GM21381 (cell line): ENCODE results near the gene MIPEP.
"Not testable (repeated sequence)": the region's sequence is repeated elsewhere in the genome, so short reads cannot be mapped to it uniquely, and the experiment has no call there.

Experiments used
- ATAC-seq: cut with Tn5 transposase; IDR thresholded peaks from one replicate; pipeline ENCODE4 v1.9.1; 2021; ENCODE audit warnings: mild to moderate bottlenecking, moderate library complexity; ENCODE audit not compliant: unreplicated experiment

The MIPEP gene

DNA sequence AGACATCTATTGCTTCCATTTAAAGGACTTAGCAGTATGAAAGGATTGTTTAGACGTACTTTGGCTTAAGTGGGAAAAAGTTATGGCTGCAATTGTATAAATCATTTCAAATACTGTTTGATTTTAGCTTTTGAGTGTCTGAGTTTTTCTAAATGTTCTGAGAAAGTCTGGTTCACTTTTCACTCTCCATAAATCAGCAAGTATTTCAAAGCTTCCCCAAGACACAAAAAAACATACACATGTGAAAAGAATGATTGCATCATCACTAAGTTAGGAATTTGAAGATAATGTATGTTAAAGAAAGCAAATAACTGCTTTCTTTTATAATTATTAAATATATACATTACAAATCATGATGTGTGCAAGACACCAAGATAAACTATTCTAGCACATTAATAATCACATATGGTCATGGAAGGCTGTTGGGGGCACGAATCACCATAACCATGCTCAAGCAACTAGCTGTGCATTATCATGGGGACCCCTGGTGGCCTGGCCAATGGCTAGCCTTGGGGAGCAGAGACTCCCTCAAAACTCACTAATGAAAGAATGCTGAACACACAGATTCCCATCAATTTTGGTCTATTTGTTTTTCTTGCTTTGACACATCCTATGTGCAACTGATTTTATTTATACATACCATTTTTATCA lies 111.1 kb downstream of the MIPEP start:
- no peak for ATAC-seq

DNA sequence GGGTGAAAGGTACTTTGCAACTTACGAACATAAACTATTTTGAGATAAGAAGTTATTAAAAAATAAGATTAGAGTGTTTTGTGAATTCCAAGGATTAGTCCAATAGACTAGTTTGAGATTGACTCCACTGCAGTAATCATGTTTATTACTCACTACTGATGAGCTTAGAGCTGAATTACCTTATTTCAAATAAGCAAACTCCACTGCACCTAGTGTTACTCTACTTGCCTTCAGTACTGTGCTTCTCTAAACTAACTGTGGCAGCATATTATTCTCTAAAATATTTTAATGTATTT lies 111.7 kb downstream of the MIPEP start:
- peak; percentile 31 for ATAC-seq

DNA sequence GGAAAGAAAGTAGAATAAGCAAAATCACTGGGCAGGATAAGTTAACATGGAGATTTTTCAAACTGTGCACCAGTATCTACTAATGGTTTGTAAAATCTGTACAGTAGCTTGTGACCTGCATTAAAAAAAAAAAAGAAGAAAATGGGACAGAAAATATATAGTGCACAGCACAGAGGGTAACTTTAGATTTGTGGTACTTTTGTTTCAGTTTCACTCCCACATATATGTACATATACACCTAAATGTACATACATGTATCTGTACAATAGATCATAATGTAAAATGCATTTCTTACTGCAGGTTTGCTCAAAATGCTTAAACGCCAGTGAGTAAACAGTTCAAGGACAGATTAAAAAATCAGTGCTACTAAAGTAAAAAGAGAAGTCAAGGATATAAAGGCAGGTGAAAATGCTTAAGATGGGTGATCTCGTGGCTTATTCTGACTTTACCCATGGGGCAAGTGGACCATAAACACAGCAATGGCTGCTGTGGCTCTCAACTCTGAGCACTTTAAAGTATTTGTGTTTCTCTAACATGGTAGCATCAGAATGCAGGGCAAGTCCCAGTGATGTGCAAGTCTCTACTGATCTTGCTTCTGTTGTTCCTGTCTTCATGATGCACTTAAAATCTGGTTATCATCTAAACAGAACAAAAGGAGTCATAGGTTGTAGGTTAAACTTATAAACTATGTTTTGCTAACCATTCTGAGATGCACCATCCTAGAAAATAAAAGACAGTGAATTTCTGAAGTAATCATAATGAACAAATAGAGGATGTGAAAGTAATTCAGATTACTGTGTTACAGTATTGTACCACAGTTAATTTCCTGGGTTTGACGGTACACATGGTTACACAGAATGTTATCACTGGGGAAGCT lies 112.3 kb downstream of the MIPEP start:
- peak; percentile 95 for ATAC-seq

DNA sequence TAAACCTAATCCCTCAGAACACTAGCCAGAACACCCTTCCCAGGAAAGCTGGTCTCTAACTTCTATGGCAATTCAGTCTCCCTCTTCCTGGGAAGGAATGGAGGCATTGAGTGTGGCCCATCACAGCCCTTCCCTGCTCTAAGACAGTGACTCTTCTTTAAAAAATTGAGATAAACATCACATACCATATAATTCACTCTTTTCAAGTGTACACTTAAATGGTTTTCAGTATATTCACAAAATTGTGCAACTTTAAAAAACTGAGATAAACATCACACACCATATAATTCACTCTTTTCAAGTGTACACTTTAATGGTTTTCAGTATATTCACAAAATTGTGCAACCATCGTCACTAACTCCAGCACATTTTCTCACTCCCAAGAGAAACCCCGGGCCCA lies 116.5 kb downstream of the MIPEP start:
- no peak for ATAC-seq

DNA sequence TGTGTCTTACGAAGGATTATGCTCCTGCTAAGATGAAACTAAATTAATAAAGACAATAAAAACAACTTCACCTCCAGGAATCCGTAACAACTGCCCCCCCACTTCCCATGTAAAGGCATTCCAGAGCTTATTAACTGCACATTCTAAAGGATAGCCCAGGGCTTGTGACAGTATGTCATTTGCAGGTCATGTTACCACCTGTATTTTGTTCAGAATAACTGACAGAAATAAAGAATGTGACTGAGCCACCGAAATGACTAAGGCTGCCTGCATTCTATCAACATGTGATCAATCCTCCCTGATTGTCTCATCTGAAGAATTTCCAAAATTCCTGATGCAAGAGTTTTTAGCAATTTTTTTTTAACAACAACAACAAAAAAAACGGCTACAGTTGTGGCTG lies 117.2 kb downstream of the MIPEP start:
- no peak for ATAC-seq

DNA sequence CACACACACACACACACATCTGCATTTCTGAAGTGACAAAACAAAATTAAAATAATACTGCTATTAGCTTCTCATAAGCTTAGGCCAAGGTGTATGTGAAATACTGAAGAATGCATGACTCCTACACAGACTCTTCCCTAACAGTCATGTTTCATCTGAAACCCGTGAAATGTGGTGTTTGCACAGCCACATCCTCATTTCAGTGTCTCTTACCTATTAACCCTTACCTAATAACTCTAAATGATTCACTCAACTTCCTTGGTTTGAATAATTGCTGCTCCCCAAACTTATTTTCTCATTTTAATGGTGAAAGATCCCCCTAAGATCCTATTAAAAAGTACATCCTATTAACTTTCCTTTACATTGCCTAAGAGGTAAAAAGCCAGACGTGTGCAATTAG lies 117.6 kb downstream of the MIPEP start:
- ATAC-seq = peak; percentile 93

DNA sequence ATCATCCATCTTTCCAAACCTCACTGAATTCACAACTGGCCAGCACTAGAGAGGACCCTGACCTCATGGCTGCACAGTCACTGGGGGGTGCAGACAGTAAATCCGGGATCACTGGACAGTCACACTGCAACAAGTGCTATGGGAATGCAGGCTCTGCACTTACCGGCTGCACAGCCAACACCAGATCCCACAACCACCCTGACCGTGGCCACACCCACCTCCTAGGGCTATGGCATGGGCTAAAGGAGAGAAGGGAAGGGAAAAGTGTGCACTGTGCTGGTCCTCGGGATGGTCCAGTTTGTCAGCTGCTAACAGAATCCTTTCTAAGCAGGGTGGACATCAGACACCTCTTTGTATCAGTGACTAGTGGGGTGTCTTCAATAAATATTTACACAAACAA lies 118.2 kb downstream of the MIPEP start:
- ATAC-seq = no peak

DNA sequence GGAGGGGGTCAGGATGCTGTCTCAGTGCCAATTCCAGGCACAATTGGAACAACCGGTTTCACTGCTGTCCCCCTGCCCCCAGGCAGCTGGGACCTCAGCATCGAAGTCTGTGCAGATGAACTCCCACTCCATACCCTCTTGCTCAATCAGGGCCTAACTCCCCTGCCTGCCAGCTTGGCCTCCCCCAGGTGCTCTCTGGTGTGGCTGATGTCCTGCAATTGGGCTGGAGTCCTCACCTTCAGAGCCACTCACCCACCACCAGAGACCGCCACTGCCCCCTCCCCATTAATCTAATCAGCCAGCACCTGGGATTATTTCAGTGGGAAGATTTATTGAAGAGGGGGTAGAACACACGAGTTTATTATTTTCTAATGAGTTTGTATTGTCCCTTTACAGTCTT lies 118.8 kb downstream of the MIPEP start:
- no peak for ATAC-seq

DNA sequence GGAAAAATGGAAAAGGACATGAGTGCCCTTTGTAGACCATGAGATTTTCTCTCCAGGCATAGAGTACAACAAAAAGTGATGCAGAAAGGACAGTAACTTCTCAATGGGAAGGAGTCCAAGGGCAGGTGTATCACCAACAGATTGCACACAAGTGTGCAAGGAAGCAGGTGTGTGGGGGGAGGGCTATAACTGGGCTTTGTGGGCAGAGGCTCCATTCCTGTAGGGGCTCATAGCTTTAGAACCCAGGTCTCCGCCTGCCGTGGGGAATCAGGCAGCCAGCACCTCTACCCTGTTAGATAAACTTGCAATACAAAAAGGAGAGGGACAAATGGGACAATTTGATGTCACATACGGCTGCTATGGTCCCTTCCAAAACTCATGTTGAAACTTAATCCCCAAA lies 119.8 kb downstream of the MIPEP start:
- ATAC-seq = no peak

DNA sequence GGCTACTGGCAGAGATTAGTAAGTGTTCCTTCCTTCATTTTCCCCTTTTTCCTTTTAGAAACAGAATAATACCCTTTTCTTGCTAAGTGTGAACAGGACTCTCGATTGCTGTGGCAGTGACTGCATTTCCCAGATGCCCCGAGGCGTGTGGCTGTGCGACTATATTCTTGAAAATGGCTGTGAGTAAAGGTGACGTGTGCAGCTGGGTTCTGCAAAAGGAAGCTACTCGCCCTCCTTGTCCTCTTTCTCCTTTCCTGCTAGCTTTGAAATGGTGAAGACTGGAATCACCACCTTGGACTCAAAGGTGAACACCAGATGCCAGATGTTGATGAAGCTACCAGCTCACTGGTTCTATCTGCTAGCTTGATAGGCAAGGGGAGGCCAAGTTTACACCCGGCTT lies 121.4 kb downstream of the MIPEP start:
- no peak for ATAC-seq

DNA sequence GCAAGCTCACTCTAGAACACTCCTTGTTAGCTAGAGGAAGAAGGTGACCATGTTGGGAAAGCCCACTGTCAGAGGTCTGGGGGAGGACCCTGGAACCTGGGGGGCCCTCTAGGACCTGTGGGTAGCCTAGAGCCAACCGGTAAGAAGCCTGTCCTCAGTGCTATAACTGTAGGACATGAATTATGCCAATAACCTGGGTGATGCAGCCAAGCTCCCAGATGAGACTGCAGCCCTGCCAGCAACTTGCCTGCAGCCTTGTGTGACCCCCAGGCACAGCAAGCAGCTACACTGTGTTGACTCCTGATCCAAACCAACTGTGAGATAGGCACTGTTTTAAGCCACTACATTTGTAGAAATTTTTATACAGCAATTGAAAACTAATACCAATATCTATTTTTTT lies 122.3 kb downstream of the MIPEP start:
- no peak for ATAC-seq

DNA sequence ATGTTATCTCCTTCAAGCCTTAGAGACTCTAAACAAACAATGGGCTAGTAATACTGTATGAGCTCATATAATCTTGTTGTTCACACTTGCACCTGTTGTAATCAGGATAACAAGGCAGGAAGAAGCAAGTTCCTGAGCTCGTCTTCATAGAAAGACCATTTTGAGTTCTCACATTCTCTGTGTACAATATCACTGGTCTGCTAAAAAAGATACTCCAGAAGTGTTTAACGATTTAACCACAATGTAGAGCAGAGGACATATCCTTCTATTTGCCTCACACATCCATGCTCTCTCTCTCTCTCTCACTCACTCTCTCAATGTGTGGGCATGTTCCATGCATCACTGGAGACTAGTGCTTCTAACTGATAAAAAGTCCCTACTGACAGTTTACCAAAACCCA lies 122.9 kb downstream of the MIPEP start:
- no peak for ATAC-seq

DNA sequence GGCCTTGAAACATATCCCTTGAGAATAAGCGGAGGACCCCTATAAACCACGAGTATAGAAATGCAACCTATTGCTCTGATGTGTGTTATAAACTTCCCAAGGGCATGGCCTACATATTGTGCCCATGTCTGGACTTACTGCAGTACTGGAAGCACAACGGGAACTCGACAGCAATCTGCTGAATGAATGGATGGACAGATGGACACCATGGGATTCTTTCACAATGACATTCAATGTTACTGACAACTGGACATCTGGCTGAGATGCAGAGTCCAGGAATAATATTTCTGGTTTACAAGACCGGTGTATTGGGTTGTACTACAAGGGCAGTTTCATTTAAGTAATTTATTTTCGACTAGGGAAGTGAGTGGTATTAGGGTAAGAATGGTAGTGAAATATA lies 123.7 kb downstream of the MIPEP start:
- no peak for ATAC-seq

DNA sequence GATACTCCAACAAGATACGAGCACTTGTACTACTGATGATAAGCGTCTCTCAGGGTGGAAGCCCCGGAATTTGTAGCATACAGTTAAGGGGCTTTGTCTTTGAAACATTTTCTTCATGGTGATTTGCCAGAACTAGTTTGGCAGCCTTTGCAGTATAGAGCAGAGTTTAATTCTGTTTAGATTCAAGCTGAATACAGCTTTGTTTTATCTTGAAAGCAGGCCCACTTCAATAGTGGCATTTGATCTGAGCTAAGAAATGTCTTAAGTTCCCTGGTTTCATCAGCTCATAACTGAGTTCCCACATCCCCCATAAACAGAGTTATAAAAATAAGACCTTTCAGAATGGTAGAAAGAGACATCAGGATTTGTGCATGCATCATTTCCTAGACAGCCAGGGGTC lies 125.9 kb downstream of the MIPEP start:
- no peak for ATAC-seq

DNA sequence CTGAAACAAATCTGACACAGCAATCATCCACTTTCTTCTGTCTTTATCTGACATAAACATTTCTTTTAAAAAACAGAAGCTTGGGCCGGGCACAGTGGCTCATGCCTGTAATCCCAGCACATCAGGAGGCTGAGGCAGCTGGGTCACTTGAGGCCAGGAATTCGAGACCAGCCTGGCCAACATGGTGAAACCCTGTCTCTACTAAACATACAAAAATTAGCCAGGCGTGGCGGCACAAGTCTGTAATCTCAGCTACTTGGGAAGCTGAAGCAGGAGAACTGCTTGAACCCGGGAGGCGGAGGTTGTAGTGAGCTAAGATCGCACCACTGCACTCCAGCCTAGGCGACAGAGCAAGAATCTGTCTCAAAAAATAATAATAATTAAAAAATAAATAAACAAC lies 127.4 kb downstream of the MIPEP start:
- not testable (repeated sequence) for ATAC-seq

DNA sequence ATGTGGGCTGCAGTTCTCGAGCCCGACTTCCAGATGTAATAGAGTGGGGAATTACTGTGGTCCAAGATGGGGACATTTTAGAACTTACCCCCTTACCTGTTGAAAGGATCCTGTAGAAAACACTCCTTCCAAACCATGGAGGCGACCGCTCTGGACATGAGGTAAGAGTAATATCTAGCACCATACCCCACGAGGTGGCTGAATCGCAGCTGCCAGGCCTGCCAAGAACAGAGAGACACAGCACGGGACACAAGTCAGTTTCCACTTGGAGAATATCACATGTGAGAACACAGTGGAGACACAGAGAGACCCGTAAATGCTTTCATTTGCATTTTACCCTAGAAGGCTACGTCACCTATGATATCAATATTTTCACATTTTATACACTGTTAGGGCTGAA lies 129.2 kb downstream of the MIPEP start:
- no peak for ATAC-seq

DNA sequence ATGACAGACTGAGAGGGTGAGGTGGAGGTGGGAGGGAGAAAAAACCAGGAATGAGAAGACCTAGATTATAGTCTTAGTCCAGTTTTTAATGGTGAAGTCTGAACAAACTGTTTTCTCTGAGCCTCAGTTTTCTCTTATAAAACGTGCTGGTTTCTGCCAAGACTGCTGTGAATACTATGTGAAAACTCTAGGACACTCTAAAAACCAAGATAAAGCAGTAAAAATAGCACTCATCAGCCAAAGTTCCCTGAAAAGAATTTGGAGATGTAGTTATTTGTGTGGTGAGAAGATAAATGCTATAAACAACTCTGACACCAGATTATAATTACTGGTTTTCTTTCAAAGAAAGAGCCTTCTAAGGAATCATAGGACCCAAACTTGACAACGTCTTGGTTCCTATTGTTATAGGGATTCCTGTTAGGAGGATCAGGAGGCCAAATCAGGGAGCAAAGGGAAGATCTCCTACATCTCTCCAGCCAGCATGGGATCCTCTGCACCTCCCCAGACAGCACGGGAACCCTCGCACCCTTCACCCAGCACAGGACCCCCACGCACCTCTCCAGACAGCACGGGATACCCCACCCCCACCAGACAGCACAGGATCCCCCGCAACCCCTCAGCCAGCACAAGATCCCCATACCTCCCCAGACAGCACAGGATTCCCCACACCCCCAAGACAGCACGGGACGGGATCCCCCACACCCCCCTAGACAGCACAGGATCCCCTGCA lies 130.2 kb downstream of the MIPEP start:
- ATAC-seq = no peak

DNA sequence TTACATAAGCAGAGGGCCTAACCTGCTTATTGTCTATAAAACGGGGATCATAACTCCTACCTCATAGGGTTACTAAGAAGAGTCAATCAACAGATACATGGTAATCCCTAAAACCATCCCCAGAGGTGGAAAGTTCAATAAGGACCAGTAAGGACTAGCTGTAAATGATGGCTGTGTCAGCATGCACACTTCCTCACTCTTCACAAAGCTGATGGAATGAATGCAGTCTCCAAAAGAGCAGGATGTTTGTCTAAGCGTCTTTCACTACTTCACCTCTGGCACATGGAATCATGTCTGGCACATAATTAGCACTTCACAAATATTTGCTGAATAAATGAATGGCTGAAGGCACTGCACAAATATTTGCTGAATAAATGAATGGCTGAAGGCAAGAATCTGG lies 134.2 kb downstream of the MIPEP start:
- ATAC-seq = no peak

DNA sequence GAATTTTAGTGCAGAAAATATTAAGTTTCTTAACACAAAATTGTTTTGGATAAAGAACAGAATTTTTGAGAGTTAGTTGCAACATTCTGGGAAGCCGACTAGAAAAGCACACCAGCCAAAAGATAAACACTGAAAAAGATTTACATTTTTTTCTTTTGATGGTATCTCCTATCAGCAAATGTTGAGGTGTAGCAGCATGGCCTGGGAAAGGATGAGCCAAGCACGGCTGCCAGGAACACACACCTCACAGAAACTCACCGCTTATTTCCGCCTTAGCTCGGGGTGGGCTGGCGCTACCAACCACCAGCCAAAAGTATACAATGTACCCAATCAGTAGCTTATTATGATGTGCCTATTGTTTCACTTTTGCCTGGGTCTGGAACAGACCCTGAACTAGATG lies 134.7 kb downstream of the MIPEP start:
- no peak for ATAC-seq

DNA sequence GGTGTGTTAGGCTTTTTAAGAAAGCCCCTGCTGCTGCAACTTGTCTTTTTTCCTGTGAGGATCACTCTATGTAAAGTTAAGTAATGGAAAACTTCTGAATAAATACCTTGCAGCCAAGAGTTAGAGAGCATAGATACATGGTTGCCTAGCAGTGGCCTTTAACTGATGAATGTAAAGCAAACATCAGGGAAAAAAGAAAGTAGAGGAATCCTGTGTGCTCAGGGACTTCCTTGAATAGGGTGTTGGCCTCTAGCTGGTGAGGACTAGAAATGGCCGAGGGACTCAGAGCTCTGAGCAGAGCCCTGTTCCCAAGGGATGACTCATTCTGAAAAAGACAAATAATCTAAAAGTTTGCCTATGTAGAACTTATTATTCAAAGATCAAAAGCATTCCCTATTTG lies 135.7 kb downstream of the MIPEP start:
- no peak for ATAC-seq

DNA sequence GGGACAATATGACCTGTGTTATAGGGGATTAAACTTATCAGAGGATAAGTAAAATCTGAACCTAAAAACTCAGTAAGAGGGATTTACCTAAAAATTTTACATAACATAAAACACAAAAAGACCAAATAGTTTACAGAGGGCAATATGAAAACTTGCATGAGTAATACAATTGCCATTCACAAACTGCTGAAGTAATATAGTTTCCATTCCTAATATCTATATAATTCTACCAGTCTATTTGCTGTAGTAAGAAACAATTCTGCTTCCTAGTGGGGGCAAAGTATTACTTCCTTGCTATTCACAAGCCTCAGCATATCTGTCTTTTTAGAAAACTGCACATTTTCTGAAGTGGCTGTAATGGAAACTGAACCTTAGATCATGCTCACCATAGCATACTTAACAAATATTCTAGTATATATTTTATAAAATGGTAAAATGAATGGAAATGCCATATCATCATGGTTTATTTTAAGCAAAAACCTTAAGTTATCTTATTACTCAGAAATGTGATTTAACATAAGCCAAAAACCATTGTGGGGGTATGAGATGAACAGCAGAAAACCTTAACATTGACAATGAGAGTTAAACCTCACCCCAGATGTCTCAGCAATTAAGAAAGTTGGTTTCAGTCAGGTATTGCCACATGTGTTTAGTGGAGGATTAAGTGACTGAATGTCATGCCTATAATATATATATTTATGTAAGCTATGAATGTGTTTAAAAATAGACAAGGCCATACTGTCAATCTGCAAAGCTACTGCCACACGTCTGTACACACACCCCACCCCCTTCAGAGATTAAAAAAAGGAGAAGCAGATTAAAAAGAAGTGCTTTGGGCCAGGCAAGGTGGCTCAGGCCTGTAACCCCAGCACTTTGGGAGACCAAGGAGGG lies 136.8 kb downstream of the MIPEP start:
- peak; percentile 46 for ATAC-seq
